ENCODE data around the gene FASN. TPM values are rescaled to one million over a fixed set of nuclear protein-coding genes. Genes with fewer than 3 reads are reported as not detected.
A peak's percentile ranks its signal among the peaks of the same experiment; 100 is the strongest.

FASN gene
- total RNA-seq, 1 experiment from 2014 or later: 956 TPM

DNA sequence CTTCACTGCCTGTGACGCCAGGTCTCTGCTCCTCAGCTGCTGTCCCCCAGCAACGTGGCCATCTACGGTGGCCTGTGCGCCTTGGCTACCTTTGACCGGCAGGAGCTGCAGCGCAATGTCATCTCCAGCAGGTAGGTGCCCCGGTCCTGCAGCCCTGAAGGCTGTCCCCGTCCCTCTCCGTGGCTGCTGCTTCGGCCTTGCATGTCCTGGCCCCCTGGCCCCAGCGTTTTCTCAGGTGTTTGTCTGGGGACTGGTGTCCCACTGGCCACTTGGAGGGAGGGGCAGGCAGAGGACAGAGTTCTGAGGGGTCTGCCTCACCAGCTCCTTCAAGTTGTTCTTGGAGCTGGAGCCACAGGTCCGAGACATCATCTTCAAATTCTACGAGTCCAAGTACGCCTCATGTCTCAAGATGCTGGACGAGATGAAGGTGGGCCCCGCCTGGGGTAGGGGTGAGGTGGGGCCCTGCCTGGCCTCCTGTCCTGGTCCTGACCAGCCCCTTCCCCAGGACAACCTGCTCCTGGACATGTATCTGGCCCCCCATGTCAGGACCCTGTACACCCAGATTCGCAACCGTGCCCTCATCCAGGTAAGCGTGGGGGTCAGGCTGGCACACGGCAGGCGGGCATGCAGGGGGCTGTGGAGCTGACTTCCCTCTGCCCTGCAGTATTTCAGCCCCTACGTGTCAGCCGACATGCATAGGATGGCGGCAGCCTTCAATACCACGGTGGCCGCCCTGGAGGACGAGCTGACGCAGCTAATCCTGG, 41.9 kb downstream of the FASN start:
- H3K4me1 ChIP-seq (ENCODE audit: control insufficient read depth, insufficient read depth, low read length): peaks cover 26% of the 10 kb centered on the region
- H3K4me3 ChIP-seq (ENCODE audit: low read depth in 2 of 2, low read length in 2 of 2): no peak overlapping the region
- CTCF ChIA-PET: interaction anchor here (1.1 to 1.6 kb wide), 2 partner anchors 19 to 26 kb away, joined by 4 to 7 read pairs; partner anchors contain the start of gene DCXR
- intact Hi-C loops (cut with micrococcal nuclease; ENCODE audit: unreplicated experiment): no loop called here
- in situ Hi-C loops (cut with HindIII; ENCODE audit: low pct_unique_long_range_greater_than_20kb, low sequenced_read_pairs): loop anchor here (10.0 kb wide), 1 partner anchor 79 kb away; no protein-coding TSS in a partner anchor
- no peak for DNase-seq (ENCODE audit: low read depth, low spot score)
- H3K27me3 ChIP-seq (ENCODE audit: control insufficient read depth, insufficient read depth, low read length): no peaks in the 10 kb centered on the region
- no peaks in the 10 kb centered on the region for H3K9me3 ChIP-seq (ENCODE audit: control insufficient read depth, insufficient read depth, low read depth, low read length)
- no peak overlapping the region for H3K27ac ChIP-seq (ENCODE audit: low read length)
- H3K36me3 ChIP-seq (ENCODE audit: control insufficient read depth, insufficient read depth, low read length): peaks cover 10% of the 10 kb centered on the region
- BruUV-seq (replicated peaks): no TSS peak
- POLR2A ChIA-PET: no interaction called here
- no peak for ATAC-seq
- TF ChIP-seq TCF7L2 (IDR thresholded peaks at IDR 0.05; ENCODE audit: low read depth, low read length) (no peak; the same call in 1 of the 2 replicates), SIN3A (IDR thresholded peaks at IDR 0.05; ENCODE audit: borderline replicate concordance, insufficient read depth, low read depth, low read length) (no peak), POLR2AphosphoS5 (IDR thresholded peaks at IDR 0.05; ENCODE audit: low read depth, low read length) (no peak)
- TF ChIP-seq, protein P1, sequence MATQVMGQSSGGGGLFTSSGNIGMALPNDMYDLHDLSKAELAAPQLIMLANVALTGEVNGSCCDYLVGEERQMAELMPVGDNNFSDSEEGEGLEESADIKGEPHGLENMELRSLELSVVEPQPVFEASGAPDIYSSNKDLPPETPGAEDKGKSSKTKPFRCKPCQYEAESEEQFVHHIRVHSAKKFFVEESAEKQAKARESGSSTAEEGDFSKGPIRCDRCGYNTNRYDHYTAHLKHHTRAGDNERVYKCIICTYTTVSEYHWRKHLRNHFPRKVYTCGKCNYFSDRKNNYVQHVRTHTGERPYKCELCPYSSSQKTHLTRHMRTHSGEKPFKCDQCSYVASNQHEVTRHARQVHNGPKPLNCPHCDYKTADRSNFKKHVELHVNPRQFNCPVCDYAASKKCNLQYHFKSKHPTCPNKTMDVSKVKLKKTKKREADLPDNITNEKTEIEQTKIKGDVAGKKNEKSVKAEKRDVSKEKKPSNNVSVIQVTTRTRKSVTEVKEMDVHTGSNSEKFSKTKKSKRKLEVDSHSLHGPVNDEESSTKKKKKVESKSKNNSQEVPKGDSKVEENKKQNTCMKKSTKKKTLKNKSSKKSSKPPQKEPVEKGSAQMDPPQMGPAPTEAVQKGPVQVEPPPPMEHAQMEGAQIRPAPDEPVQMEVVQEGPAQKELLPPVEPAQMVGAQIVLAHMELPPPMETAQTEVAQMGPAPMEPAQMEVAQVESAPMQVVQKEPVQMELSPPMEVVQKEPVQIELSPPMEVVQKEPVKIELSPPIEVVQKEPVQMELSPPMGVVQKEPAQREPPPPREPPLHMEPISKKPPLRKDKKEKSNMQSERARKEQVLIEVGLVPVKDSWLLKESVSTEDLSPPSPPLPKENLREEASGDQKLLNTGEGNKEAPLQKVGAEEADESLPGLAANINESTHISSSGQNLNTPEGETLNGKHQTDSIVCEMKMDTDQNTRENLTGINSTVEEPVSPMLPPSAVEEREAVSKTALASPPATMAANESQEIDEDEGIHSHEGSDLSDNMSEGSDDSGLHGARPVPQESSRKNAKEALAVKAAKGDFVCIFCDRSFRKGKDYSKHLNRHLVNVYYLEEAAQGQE (IDR thresholded peaks at IDR 0.05; ENCODE audit: insufficient read depth in 1 of 2, low read depth in 2 of 2, low read length in 1 of 2): no peak
- TF ChIP-seq, protein P2, sequence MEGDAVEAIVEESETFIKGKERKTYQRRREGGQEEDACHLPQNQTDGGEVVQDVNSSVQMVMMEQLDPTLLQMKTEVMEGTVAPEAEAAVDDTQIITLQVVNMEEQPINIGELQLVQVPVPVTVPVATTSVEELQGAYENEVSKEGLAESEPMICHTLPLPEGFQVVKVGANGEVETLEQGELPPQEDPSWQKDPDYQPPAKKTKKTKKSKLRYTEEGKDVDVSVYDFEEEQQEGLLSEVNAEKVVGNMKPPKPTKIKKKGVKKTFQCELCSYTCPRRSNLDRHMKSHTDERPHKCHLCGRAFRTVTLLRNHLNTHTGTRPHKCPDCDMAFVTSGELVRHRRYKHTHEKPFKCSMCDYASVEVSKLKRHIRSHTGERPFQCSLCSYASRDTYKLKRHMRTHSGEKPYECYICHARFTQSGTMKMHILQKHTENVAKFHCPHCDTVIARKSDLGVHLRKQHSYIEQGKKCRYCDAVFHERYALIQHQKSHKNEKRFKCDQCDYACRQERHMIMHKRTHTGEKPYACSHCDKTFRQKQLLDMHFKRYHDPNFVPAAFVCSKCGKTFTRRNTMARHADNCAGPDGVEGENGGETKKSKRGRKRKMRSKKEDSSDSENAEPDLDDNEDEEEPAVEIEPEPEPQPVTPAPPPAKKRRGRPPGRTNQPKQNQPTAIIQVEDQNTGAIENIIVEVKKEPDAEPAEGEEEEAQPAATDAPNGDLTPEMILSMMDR (IDR thresholded peaks at IDR 0.05): no peak

DNA sequence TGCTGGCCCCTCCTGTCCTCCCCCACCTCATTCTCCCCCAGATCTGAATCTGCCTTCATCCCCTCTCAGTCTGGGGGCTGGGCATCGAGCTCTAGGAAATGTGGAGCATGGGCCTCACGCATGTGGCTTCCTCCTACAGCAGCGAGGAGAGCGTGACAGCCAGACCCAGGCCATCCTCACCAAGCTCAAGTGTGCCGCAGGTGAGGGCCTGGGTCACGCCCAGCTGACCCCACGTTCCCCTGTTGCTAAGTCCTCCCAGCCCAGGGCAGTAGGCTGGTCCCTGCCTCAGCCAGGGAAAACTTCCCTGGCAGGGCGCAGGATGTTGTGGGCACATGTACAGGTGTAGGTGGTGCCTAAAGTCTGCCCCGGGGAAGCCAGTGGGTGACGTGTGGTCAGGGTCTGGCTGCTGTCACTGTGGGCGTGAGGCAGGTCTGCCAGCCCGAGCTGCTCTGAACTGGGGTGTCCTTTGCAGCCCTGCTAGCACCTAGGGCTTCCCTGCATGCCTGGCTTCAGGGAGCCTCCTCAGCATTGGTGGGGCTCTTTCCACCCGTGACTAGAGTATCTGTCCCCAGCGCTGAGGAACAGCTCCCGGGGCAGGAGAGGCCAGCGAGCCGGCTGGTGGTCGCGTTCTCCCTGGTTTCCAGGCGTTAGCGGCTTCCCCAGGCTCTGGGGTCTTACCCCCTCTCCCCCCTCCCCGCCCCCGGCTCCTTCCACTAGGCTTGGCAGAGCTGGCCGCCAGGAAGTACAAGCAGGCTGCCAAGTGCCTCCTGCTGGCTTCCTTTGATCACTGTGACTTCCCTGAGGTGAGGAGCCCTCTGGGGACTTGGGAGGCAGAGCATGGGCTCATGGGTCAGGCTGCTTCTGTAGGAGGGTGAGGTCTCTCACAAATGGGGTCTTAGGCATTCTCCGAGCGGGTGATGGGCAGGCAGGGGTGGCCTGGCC, 42.7 kb downstream of the FASN start:
- in situ Hi-C loops (cut with HindIII; ENCODE audit: low pct_unique_long_range_greater_than_20kb, low sequenced_read_pairs) (loop anchor here (10.0 kb wide), 1 partner anchor 80 kb away; no protein-coding TSS in a partner anchor), intact Hi-C loops (cut with micrococcal nuclease; ENCODE audit: unreplicated experiment) (no loop called here)
- H3K4me1 ChIP-seq (ENCODE audit: control insufficient read depth, insufficient read depth, low read length): peaks cover 31% of the 10 kb centered on the region
- no peak for DNase-seq (ENCODE audit: low read depth, low spot score)
- no peaks in the 10 kb centered on the region for H3K27me3 ChIP-seq (ENCODE audit: control insufficient read depth, insufficient read depth, low read length)
- H3K9me3 ChIP-seq (ENCODE audit: control insufficient read depth, insufficient read depth, low read depth, low read length): no peaks in the 10 kb centered on the region
- no peak overlapping the region for H3K27ac ChIP-seq (ENCODE audit: low read length)
- ATAC-seq: no peak
- no TSS peak for BruUV-seq (replicated peaks)
- TF ChIP-seq, protein P1 (IDR thresholded peaks at IDR 0.05; ENCODE audit: insufficient read depth in 1 of 2, low read depth in 2 of 2, low read length in 1 of 2): 0 out of 4 replicates have a peak, but pooled peaks of 1 of the 2 experiments have one; percentile 21
- no peak for TF ChIP-seq SIN3A (IDR thresholded peaks at IDR 0.05; ENCODE audit: borderline replicate concordance, insufficient read depth, low read depth, low read length)
- TF ChIP-seq POLR2AphosphoS5 (IDR thresholded peaks at IDR 0.05; ENCODE audit: low read depth, low read length): peak; percentile 1; the same call in 1 of the 2 replicates
- peak; percentile 48; the same call in 1 of the 2 replicates for TF ChIP-seq TCF7L2 (IDR thresholded peaks at IDR 0.05; ENCODE audit: low read depth, low read length)
- TF ChIP-seq, protein P2 (IDR thresholded peaks at IDR 0.05): no peak
- CTCF ChIA-PET: no interaction called here
- H3K36me3 ChIP-seq (ENCODE audit: control insufficient read depth, insufficient read depth, low read length): peaks cover 9% of the 10 kb centered on the region
- POLR2A ChIA-PET: interaction anchor here (0.7 kb wide), 1 partner anchor 36 kb away, joined by 4 read pairs; no protein-coding TSS in a partner anchor
- H3K4me3 ChIP-seq (ENCODE audit: low read depth in 2 of 2, low read length in 2 of 2): no peak overlapping the region

Data from Panc1 (cell line).